HCEC 1CT (cell line): ENCODE results near the gene PDS5B.
A peak's percentile ranks its signal among the peaks of the same experiment; 100 is the strongest.

ENCODE experiments used
- DNase-seq: peaks from one replicate; pipeline ENCODE4 v3.0.0-alpha.2; 2017

Gene PDS5B

DNA sequence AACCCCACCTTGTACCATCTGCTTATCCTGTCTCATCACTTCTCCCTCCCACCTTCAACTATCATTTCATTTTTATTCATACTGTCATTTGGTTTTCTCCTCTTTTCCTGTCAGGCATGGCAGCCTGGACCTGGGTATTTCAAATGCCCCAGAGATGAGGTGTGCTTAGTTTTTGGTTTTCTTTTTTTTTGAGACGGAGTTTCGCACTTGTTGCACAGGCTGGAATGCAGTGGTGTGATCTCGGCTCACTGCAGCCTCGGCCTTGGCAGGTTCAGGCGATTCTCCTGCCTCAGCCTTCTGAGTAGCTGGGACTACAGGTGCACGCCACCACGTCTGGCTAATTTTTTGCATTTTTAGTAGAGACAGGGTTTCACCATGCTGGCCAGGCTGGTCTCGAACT lies 5.8 kb downstream of the PDS5B start:
- DNase-seq: no peak

DNA sequence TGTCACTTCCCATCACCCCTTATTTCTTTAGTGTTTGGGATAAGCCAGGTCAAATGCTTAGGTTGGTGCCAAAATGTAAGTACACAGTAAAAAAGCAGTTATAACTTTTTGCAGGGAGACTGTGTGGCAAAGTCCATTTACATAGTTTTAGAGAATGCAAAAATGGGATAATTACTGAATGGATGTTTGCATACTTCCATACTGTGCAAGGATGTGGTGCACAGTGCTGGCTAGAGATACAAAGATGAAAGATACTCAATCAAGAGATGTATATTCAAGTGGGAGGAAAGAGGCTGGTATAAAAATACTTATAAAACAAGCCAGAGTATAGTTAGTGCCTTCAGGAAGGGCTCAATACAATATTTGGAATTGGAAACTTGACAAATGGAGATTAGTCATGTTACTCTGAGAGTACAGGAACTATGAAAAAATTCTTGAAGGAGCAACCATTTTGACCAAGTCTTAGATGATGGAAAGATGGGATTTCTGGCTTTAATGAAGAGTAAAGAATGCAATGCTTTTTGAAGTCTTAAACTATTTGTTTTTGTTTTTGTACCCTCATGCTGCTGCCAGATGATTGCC lies 8.0 kb downstream of the PDS5B start:
- DNase-seq: peak; percentile 54

DNA sequence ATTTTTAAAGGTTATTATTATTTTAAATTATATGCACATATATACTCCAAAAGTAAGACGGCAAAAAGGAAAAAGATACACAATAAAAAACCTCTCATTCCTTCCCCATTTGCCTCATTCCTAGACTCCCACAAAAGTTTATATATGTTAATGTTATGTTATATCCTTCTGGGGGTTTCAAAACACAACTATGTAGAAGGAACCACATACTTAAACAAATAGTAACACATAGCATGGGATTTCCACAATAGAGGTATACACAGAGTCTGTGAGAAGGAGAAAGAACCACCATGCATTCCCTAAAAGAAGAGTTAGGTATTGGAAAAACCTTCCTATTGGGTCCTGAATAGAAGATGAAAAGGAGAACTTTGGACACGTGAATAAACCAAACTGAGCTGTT lies 9.1 kb downstream of the PDS5B start:
- no peak for DNase-seq

DNA sequence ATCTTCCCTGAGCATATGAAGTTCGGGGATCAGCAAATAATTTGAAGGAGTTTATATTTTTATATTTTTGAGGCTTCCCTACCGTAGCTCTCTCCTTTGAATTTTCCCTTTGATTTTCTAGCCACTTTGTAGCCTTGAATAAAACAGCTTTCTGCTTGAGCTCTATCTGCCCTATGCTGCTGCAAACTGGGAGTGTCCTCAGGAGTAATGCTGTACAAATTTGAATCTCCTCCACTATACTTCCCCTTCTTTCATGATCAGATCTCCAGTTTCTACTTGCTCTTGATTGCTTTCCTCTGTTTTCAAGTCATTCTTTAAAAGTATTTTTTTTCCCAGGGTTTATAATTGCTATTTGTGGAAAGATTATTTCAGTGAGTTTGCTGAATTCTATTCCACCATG lies 14.6 kb downstream of the PDS5B start:
- DNase-seq: no peak

DNA sequence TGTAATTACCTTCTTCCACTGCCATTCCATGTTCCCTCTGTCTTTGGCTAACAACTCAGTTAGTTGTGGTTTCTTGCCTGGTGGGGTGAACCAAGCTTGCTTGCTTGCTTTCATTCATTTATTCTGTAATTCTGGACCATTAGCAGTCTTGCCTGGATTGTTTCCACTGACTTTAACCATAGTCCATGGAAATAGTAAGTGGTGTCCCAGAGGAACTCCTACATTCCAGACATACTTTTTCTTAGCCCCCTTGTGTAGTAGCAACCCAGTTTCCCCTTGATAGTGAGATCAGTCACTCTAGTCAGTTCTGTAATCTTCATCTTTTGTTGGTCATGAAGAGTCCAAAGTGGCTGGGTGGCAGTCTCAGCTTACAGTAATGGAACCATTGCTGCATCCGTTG lies 23.2 kb downstream of the PDS5B start:
- DNase-seq: no peak

DNA sequence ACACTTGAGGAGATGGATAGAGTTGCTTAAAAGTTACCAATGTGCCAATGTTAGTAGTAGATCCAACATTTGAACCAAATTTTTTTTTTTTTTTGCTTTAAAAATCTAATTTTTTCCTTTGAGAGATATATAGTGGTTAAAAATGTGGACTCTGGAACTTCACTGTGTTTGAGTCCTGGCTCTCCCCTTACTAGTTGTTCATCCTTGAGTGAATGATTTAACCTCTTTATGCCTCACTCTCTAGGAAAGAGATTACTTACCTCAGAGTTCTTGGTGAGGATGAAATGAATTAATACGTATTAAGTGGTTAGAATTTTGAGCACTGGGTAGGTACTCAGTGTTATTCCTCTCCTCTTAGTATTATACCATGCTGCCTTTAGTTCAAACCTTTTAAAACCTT lies 24.3 kb downstream of the PDS5B start:
- DNase-seq: no peak

DNA sequence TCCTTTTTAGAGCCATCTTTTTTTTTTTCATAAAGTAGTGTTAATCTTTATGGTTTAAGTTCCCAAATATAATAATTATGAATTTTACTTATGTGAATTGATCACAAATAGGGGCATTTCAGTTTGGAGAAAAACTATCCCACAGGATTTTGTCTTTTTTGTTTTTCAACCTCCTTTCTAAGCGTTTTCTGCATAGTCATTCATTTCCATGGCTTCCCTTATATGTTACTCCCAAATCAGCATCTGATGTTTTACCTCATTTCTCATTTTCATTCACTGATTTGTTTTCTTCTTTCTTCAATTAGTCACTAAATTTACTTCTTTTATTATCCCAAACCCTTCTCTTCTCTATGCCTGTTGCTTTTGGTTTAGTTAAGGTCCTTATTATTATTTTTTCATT lies 24.7 kb downstream of the PDS5B start:
- no peak for DNase-seq

GRCh38 chr13:32616883-32617511 lies 30.7 kb downstream of the PDS5B start:
- no peak for DNase-seq

GRCh38 chr13:32622827-32623226 lies 36.6 kb downstream of the PDS5B start:
- no peak for DNase-seq

DNA sequence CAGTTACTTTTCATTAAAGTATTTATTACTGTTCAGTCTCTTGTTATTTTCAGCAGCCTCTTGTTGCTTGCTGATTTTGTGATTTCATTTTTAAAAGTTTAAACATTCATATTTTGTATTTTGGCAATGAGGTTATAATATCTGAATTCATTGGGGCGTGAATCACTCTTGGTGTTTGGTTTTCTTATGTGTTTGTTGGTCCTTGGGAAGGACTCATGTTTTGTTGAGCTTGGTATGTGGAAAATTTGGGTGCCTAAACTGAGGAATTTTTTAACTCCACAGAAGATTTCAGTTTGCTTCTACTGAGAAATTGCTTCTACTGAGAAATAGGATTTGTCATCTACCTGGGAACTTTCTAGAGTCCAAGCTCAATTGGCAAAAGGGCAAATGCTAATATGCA lies 38.2 kb downstream of the PDS5B start:
- no peak for DNase-seq

DNA sequence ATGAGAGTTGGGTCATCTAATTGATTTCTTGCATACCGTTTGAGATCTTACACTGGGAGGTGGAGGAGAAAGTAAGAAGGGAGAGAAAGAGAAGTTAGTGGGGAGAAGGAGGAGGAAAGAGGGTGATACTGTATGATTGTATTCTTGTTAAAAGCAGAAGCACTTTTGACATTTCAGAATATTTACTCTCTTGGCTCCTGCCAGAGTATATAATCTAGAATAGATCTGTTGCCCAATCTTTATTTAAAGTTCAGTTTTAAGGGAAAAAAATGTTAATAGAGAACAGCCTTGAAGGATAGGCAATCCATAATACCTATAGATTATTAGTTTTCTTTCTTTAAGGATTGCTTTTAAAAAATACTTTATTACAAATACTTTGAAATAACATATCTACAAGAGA lies 41.5 kb downstream of the PDS5B start:
- DNase-seq: no peak

DNA sequence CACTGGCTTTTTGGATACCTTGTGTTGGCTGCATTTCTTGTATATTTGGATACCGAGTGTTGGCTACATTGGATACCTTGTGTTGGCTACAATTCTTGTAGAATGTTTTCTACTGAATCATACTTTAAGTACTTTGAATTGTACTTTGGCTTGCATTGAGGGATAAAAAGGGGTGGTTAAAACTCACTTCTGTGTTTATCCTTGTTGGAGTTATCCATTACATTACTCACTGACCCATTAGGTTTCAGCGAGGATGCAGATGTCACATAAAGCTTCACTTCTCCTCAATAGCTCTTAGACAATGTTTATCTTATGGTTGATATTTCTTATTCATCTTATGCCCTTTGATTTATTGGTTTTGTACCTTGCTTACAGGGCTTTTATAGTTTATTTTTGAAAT lies 43.1 kb downstream of the PDS5B start:
- no peak for DNase-seq

GRCh38 chr13:32629866-32630265 lies 43.6 kb downstream of the PDS5B start:
- DNase-seq: no peak

GRCh38 chr13:32632343-32632909 lies 46.2 kb downstream of the PDS5B start:
- no peak for DNase-seq

GRCh38 chr13:32636711-32637110 lies 50.5 kb downstream of the PDS5B start:
- no peak for DNase-seq

DNA sequence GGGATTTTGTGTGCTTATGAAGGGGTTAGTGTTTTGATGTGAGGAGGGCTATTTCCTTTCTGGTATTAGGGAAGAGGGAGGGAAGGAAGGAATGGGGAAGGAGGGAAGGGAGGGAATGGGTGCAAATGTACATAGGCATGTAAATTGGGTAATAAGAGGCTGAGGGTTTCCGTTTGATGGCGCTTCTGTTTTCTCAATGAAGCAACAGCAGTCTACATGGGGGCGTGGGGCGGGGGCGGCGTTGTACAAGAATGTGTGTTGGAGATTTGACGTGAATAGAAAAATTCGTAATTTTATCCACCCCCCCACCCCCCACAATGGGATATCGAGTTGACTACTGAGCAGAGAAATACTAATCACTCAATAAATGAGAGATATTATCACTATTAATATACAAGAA lies 52.5 kb downstream of the PDS5B start:
- DNase-seq: no peak

- DNase-seq: peak; percentile 74
These were observed 53.4 kb downstream of the PDS5B start for GRCh38 chr13:32639502-32640105.

- DNase-seq: no peak
These were observed 56.1 kb downstream of the PDS5B start for GRCh38 chr13:32642316-32642715.

GRCh38 chr13:32642858-32643257 lies 56.6 kb downstream of the PDS5B start:
- no peak for DNase-seq

- no peak for DNase-seq
These were observed 59.6 kb downstream of the PDS5B start for GRCh38 chr13:32645854-32646253.

DNA sequence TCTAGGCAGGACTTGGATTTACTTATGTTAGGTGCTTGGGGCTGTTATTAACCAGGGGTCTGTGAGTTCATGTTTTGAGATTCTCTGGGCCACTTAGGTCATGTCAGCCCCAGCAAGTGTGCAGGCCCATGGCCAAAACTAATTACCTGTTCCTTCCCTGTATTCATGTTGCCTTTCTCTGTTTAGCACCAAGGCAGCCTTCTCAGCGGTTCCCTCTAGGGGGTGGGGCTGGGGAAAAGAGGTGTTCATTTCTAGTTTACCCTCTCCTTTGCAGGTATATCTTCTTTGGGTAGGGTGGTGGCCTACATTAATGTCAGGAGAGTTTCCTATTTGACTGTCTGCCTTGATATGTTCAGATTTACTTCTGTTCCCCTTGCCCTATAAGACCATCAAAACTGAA lies 61.7 kb downstream of the PDS5B start:
- DNase-seq: no peak

DNA sequence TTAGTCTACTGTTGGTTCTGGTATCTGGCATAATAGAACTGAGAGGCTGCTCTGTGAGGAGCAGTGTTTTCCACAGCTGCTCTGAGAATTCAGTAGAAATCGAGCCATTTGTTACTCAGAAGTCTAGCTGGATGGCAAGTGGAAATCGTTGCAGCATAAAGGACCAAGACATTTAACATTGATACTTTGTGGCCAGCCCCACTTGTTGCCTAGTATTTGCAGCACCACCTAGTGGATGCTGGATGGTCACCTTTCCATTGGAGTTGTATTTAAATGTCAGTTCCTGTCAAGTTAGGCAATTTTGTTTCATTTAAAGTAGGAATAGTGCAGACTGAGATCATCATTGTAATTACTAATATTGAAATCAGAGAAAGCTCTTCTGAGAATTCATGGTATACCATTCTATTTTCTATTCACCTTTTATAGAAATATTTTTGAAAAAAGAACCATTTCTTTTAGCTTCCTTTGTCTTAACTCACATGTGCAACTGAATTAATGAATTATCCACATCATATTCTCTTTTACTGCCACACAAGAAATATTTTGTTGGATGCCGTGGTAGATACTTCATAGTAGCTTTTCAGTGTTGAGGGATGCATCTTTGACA lies 64.6 kb downstream of the PDS5B start:
- DNase-seq: peak; percentile 70

DNA sequence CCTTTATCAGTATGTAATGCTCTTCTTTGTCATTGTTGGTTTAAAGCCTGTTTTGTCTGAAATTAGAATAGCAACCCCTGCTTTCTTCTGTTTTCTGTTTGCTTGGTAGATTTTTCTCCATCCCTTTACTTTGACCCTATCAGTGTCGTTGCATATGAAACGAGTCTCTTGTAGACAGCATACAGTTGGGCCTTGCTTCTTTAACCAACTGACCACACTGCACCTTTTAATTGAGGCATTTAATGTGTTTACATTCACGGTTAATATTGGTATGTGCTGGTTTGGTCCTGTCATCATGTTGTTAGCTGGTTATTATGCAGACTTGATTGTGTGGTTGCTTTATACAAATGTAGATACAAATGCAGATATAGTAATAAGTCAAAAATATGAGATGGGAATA lies 71.1 kb downstream of the PDS5B start:
- DNase-seq: no peak

GRCh38 chr13:32659736-32660135 lies 73.5 kb downstream of the PDS5B start:
- no peak for DNase-seq
